Stimulated activated CD4-positive, alpha-beta T cell treated with anti-CD3 and anti-CD28 coated beads, TNF-alpha, amount 100 ng/mL, for 4 hours (primary cell): Measurements from ENCODE around the gene GUCD1.
"Not testable (repeated sequence)": the region's sequence is repeated elsewhere in the genome, so short reads cannot be mapped to it uniquely, and the experiment has no call there.

Source experiments
- DNase-seq, 3 experiments: peaks; one replicate each; pipeline ENCODE4 v3.0.0-alpha.2; 2020; ENCODE audit warnings: low read depth in 3 of 3

The GUCD1 gene

DNA sequence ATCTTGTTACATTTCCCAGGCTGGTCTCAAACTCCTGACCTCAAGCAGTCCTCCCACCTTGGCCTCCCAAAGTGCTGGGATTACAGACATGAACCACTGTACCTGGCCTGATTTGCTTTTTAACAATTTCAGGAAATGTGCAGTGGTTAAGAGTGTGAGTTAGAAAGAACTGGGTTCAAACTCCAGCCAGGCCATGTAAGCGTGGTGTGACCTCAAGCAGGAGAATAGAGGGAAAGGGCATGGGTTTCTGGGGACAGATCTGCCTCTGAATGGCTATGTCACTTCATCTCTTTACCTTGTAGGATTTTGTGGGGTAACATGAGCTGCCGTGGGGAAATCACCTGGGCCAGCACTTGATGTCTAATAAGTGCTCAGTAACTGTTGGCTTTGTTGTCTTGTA is 10.1 kb upstream of the GUCD1 start:
- DNase-seq: no peak

DNA sequence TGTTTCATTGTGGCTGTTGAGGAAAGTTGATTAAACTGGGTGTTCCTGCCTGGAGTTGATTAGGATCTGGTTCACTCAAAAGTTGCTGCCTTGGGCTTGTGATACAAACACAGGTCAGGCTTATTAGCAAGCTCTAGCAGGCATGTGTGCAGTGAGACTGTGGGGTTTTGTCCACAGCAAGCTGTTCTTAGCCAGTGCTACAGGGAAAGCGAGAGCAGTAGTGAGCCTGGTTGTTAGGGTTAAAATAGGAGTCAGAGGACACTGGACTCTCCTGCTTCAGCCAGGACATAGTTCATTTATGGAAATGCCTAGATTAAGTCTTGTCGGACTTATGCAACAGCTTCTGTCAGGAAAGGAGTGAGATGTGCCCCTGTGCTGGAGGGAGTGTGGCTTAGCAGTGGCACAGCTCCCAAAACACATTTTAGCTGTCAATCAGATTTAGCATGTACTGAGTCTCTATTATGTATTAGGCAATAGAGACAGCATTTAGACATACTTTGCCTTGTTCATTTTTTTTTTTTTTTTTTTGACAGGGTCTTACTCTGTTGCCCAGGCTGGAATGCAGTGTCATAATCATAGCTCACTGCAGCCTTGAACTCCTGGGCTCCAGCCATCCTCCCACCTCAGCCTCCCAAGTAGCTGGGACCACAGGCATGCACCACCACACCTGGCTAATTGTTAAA is 9.6 kb upstream of the GUCD1 start:
- DNase-seq: no peak

DNA sequence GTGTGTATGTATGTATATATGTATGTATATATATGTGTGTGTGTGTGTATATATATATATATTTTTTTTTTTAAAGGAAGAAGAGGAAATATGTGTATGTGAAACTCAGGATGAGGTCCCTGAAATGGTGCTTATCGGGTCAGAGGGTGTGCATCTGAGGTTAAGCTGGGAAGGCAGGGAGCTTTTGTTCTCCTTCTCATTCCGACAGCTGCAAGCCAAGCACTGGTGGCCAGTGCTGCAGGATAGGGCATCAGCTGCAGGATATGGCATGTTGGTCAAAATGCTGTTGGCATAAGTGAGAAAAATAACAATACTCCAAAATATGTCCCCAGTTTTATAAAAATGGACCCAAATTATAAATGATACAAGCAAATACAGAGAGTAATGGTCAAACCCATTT is 8.3 kb upstream of the GUCD1 start:
- DNase-seq: no peak

DNA sequence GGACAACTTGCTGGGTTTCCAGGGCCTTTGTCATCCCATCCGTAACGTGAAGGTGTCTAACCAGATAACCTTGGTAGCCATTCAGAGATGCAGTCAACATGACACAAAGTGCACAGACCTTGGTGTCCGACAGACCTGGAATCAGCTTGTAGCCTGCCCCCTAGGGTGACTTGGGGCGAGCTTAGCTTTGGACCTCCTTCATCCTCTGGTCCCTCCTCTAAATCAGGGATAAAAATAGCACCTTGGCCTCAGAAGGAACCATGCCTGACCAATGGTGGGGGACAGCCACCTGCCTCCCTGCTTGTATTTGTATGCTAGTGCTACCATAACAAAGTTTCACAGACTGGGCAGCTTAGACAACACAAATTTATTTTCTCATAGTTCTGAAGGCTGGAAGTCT is 4.5 kb upstream of the GUCD1 start:
- DNase-seq: no peak

DNA sequence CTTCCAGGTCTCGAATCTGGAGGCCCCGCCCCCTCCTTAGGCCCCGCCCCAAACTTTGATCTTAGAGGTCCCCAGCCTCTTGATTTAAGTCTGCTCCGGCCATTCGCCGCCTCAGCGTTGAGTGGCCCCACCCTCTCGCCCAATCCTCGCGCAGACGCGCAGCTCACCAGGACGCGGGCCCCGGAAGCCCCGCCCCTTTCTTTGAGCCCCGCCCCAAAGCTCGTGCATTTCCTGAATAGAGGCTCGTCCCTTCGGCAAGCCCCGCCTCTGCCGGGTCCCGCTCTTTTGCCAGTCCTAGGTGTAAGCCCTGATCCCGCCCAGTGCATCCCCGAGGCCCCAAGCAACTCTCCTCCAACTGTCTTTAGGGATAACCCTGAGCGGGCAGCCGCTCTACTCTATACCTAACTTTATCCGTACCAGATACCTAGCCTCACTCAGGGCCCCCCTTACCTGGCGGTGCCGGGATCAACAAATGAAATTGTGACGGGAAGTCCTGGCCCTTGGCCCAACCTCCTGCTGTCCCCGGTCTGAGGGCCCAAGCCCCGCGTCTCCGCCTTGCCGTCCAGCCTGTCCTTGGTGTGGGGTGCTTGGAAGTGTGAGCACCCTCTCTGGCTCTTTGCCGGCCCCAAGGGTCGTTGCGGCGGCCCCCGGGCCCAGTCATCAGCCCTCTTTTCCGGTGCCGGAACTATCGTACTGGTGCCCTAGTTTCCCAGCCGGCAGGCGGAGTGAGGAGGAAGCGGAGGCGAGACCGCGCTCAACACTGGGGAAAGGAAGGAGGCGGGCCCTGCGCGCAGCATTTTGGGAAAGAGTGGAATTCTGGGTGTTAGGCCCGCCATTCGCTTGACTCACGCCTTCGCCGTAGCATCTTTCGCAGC is 464 bp upstream of the GUCD1 start, which contains the start of gene SNRPD3:
Gene SNRPD3 (plus strand): TSS at position 835 of the 875 bp plus-strand sequence. CDS start 1,676 bp downstream, outside the sequence.
- peak; percentile 99 to 100 (median 100) for DNase-seq

DNA sequence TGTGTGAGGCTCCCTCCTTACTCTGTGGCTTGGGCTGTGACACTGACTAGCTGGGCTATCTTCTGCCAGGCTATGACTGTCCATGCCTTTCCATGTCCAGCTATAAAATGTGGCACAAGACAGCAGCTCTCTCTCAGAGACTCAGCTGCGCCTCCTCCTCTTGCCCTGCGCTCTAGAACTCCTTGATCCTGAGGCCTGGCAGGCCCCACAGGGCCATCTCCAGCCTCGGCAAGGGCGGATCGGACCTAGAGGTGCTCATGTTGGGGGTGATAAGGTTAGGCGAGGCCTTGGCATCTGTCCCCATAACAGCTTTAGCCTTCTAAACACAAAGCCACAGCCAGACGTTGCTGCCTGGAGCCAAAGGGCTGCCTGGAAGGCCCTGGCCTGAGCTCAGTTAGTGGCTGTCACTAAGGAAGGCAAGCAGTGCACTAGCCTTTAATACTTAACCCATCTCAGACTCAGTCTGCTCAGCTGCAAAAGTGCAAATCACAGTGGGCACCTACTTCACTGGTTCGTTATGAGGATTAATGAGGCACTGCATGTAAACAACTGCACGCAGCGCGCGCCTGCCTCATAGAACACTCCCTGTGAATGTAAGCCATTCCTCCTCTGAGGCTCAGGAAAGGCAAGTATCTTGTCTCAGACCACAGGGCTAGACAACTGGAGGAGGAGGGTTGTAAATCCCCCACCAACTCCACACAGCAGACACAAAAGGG is 1.2 kb downstream of the GUCD1 start:
- no peak for DNase-seq

DNA sequence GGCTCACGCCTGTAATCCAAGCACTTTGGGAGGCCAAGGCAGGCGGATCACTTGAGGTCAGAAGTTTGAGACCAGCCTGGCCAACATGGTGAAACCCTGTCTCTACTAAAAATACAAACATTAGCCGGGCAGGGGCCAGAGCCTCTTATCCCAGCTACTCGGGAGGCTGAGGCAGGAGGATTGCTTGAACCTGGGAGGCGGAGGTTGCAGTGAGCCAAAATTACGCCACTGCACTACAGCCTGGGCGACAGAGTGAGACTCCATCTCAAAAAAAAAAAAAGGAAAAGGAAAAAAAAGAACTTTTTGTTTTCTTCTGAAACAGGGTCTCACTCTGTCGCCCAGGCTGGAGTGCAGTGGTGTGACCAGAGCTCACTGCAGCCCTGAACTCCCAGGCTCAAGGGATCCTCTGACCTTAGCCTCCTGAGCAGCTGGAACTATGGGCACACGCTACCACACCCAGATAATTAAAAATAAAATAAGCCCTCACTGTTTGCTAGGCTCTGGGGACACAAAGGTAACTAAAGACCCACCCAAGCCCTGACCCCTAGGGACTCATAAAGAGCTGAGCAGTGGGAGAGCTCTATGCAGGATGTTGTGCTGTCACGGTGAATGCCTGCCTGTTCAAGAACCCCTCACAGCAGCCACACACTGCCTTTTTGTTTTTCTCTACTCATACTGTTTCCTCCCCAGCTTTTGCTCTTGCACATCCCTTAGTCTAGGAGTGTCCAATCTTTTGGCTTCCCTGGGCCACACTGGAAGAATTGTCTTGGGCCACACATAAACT is 2.2 kb downstream of the GUCD1 start:
- not testable (repeated sequence) for DNase-seq

DNA sequence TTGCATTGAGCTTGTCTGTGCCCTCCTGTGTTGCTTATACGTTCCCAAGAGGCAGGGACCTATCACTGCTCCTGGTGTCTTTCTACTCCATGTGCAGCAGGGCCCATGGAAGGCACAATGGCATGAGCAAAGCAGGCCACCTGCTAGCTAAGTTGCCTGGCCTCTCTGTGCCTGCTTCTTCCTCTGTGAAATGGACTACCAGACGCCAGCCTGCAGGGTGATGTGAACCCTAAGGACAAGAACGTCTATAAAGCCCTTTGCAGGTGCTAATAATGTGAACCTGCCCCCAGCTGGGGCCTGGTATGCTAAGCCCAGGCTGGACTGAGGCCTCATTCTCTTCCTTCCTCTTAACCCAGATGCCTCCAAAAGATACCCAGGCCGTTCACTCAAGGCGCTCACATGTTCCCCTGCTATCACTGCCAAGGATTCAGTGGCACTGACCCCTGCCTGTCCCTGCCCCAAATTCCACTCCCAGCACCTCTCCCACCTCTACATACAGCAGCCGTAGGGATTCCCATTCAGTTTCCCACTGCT is 4.0 kb downstream of the GUCD1 start:
- DNase-seq: no peak

DNA sequence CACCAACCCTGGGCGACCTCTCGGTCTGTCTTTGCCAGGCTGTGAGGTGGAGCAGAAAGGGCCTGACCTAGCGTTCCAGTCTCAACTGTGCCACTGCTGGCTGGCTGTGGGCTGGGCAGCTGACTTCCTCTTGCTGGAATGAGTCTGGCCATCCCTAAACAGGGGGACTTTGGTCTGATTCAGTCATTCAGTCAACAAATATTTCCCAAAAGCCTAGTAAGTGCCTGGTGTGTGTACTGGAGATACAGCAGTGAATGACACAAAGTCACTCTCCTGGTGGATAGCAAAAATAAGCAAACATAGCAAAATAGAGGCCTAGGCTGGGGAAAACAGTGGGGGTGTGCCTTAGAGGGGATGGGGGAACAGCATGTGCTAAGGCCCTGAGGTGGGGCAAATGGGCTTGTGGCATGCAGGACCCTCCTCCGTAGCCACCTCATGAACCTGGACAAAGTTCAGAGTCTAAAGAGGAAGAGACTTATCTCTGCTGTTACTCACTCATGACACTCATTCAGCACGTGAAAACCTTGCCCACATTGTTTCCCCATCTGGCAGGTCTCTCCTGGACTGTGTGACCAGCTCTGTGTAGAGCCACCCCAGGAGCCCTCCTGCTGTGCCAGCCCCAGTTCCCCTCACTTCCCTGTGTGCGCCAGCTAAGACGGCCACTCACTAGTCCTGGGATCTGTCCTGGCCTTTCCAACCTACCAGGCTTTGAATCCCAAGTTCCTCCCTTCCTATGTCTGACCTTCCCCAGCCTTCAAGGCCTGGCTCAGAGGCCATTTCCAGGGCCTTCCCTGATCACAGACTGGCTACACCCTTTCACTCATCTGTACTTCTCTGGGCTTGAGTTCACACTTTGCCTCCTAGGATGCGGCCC is 4.7 kb downstream of the GUCD1 start:
- no peak for DNase-seq

DNA sequence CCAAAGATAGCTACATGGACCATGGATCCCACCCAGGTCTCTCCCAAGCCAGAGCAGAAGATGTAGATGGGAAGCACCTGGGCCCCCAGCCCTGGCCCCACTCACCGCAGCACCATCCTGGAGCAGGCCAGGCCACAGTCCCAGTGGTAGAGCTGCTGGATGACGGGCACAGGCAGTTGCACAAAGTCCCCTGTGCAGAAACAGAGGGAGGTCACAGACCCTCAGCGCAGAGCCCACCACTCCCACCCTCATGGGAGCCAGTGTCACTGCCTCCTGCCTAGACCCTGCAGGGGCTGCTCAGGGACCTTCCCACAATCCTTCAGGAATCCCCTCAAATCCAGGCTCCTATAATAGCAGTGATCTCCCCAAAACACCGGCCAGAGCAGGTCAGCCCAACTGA is 6.1 kb downstream of the GUCD1 start:
- DNase-seq: no peak

DNA sequence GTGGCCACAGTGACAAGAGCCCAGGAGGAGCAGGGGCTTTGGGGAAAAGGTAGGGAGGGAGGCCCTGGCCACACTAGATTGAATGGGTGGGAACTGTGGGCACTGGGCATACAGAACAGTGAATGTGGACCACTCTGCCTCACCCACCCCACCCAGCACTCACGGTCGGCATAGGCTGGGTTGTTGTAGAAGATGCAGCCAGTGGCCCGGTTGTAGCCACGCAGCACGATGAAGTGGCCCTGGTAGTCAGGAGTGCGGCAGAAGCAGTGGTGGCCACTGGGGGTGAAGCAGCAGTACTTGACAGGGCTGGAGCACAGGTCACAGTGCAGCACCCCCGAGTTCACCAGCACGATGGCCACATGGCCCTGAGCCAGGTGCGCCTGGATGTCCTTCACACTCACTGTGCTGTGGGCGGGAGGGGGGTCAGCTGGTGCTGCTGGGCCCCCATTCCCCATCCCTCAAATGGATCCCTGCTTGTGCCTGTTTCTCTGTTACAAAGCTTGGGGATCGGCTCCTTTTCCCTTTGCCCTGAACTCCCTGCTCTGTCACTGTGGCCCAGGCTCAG is 11.2 kb downstream of the GUCD1 start:
- DNase-seq: no peak

DNA sequence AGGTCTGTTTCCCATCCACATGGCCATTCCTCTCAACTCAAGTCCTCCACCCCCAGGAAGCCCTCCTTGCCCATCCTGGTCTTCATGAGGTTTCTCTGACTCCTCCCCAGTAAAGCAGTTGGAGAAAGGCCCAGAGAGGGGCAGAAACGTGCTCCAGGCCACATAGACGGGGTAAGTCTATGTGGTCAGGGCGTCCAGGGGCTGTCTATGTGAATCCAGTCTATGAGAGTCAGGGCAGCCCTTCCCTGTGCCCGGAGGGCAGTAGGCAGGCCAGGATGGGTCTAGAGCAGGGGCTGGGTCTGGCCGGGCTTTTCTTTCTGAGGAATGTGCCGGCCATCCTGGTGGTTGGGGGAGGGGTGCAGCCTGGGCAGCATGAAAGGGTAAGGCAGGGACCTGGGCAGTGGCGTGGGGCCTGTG is 11.7 kb downstream of the GUCD1 start:
- no peak for DNase-seq

DNA sequence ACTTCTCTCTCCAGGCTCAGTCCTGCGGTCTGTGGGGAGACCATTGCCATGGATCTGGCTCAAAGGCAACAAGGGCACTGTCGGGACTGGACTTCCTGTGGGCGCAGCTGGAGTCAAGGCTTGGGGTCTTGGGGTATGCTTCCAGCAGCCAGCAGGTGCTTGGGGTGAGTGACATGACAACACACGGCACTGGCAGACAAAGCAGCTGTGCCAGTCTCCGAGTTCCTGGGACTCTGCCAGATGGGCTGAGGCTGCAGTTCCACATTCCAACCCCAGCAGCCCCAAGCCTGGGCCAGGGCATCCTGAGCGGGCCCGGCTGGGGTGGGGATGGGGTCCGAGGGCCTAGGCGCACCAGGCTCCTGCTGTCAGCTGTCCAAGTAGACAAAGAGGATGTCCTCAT is 12.3 kb downstream of the GUCD1 start:
- DNase-seq: no peak

DNA sequence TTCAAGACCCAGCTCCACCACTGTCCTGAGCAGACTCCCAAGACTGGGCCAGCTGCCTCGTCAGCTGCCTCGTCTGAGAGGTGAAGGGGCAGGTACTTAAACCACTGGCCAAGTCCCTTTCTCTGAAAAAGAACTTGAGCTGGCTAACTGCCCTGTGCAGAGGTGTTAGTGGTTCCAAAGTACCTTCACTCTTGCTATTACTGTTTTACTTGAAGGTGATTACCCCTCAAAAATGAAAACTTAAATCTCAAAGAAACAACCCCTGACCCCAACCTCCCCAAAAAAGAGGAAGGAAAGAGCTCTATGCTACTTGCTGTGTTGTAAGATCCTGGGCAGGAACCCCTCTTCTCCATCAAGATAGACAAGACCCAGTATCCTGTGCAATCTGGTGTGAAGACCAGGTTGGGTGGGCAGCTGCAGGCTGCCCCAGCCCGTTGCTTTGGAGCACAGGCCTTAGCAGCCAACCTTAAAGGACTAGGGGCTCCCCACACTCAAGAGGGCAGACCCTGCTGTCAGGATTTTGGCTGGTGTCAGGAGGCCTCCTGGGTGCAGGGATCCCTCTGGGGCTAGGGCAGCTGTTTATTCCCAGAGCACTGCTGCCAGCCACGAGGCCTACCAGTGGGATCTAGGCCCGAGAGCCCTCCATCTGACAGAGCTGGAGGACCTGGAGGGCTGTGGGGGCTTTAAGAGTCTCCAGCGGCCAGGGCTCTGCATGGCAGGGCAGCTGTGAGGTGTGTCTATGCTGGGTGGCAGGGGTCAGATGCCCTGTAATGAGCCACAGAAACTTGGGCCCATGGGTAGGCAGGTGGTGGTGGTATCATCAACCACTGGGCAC is 13.0 kb downstream of the GUCD1 start:
- DNase-seq: no peak

DNA sequence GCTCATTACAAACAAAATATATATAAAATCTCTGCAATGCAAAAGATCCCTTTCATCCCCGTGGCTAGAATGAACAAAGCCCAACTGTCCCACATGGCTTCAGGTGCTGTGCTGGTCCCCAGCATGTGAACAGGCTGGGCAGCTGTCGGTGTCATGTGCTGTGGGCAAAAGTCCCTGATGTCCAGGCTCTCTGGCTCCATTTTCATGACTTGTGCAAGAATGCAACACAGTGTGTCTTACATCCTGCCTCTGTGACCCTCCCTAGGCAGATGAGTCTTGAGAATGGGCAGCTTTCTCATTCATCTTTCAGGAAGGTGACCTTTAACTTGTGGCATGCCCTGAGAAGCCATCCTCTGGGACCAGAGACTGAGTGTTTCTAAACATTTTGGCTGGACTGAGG is 14.5 kb downstream of the GUCD1 start:
- DNase-seq: no peak

DNA sequence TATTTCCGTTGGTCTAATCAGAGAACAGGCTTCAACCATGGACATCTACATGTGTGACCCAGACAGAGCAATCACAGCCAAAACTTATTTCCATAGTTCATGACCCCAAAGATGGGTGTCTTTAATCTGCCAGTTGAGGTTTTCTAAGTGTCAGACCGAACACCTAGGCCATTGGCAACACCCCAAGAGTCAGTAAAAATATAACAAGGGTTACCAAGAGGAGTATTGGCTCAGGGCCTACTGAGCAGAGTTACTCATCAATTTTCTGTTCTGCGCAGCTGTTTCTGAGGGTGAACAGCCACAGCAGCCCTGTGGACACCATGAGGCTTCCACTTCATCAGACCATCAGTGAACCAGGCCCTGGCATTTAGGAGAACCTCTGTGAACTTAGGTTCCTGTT is 18.8 kb downstream of the GUCD1 start:
- DNase-seq: no peak

DNA sequence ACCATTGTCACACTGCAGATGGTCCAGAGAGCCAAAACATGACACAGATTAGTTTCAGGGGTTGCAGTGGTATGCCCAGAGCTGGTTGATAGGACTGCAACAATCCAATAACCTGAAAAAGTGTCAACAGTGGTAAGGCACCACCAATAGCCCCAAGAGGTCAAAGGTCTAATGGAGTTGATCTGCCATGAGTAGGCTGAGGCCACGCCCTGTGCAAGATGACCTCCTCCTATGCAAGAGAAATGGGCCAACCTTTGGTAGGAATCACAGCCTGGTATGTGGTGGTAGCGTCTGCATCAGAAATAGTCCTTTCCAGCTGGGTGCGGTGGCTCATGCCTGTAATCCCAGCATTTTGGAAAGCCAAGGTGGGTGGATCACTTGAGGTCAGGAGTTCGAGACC is 19.6 kb downstream of the GUCD1 start:
- DNase-seq: no peak

DNA sequence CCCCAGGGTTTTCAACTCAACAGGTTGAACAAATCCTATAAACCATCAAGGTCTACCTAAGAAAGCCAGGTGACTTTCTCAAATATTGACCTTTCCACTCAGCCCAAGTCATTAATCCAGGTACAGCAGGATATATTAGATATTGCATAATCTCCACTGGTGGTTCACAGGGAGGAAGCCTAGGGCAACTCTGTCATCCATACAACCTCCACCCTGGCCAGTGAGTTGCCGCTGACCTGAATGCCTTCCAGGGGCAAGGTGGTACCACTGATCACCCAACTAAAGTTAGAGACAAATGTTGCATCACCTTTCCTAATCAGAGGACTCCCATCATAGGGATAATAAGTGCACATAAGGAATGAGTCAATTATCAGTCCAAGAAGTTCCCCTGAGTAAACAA is 22.9 kb downstream of the GUCD1 start:
- DNase-seq: no peak

DNA sequence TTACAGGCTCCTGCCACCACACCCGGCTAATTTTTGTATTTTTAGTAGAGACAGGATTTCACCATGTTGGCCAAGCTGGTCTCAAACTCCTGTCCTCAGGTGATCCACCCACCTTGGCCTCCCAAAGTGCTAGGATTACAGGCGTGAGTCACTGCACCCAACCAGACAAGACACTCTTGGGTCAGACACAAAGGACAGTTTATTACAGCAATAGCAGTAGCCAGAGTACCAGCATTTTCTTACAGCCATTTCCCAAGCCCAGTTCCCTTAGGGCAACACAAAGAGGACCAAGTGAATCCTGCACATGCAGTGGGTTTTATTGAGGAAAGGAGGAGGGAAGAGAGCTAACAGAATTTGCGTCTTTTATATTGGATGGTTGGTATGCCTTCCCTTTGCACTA is 24.0 kb downstream of the GUCD1 start:
- not testable (repeated sequence) for DNase-seq
